Lower lobe of right lung (tissue), 2 donors: ENCODE measurements around the gene LMBR1. TPM values are rescaled to one million over a fixed set of nuclear protein-coding genes. Genes with fewer than 3 reads are reported as not detected.

Source experiments
- ATAC-seq, 2 donors: fragments of 200-7000 bp; cut with Tn5 transposase; one replicate each; pipeline ENCODE4 v1.9.1; 2020 to 2022; ENCODE audit warnings: mild to moderate bottlenecking in 2 of 2, moderate library complexity in 2 of 2
- DNase-seq: peaks from one replicate; pipeline ENCODE4 v3.0.0-alpha.2; 2020
- H3K27ac ChIP-seq: fragments of 200-600 bp; one replicate; pipeline ENCODE4 v1.8.0; 2022
- H3K27me3 ChIP-seq: fragments of 200-600 bp; one replicate; pipeline ENCODE4 v1.8.0; 2022; ENCODE audit warnings: low read depth
- H3K36me3 ChIP-seq: fragments of 200-600 bp; one replicate; pipeline ENCODE4 v1.8.0; 2022; ENCODE audit warnings: mild to moderate bottlenecking
- H3K4me1 ChIP-seq: fragments of 200-600 bp; one replicate; pipeline ENCODE4 v1.8.0; 2022
- H3K4me3 ChIP-seq: fragments of 200-600 bp; one replicate; pipeline ENCODE4 v1.8.0; 2022; ENCODE audit warnings: mild to moderate bottlenecking
- H3K9me3 ChIP-seq: fragments of 200-600 bp; one replicate; pipeline ENCODE4 v1.8.0; 2022
- intact Hi-C: fragments of 100-400 bp; cut with DNase I; formaldehyde crosslinking; loops from one replicate; pipeline ENCODE4 v1.11.0; 2022
- total RNA-seq: library from RNA; stranded (reverse); fragmentation: NEBNext Ultra II Directional; extraction: Animal tissue kit (Norgen Biotek cat#: 25700); gene quantifications from one replicate; pipeline ENCODE4 v1.2.1, GENCODE V29; 2021
- TF ChIP-seq, protein P1 (sequence below): fragments of 200-600 bp; IDR thresholded peaks from one replicate; pipeline ENCODE4 v1.8.0; 2022; ENCODE audit warnings: antibody characterized with exemption, mild to moderate bottlenecking
- donor health status: DM: no; HTN: yes; CAD: no; lungs with severe emphysema.

LMBR1 gene
- total RNA-seq, 1 donor from 2014 or later = 71.1 TPM

DNA sequence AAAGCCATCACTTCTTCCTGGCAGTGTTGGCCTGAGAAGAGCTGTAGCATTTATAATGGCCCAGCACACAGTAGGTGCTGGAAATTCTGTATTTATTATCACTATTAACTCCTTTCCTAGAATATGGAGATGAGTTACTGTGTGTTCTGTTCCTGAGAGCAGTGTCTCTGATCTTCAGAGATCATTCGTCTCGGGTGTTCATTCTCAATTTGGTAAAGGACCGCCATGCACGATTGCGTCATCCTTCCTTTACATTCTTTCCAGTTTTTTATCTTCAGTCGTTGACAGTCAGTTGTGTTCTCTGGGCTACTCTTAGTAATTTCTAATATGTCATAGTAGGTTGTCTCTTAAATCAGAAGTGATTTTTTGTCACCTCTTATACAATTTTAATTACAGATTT is 233.8 kb downstream of the LMBR1 start:
- Histone ChIP-seq H3K9me3 (no peaks in the 10 kb centered on the region), H3K4me1 (no peaks in the 10 kb centered on the region), H3K36me3 (no peaks in the 10 kb centered on the region), H3K4me3 (no peak overlapping the region), H3K27ac (no peak overlapping the region), H3K27me3 (no peaks in the 10 kb centered on the region)
- ATAC-seq = no peak
- TF ChIP-seq, protein P1, sequence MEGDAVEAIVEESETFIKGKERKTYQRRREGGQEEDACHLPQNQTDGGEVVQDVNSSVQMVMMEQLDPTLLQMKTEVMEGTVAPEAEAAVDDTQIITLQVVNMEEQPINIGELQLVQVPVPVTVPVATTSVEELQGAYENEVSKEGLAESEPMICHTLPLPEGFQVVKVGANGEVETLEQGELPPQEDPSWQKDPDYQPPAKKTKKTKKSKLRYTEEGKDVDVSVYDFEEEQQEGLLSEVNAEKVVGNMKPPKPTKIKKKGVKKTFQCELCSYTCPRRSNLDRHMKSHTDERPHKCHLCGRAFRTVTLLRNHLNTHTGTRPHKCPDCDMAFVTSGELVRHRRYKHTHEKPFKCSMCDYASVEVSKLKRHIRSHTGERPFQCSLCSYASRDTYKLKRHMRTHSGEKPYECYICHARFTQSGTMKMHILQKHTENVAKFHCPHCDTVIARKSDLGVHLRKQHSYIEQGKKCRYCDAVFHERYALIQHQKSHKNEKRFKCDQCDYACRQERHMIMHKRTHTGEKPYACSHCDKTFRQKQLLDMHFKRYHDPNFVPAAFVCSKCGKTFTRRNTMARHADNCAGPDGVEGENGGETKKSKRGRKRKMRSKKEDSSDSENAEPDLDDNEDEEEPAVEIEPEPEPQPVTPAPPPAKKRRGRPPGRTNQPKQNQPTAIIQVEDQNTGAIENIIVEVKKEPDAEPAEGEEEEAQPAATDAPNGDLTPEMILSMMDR = no peak
- DNase-seq = no peak
- intact Hi-C loops = no loop called here

DNA sequence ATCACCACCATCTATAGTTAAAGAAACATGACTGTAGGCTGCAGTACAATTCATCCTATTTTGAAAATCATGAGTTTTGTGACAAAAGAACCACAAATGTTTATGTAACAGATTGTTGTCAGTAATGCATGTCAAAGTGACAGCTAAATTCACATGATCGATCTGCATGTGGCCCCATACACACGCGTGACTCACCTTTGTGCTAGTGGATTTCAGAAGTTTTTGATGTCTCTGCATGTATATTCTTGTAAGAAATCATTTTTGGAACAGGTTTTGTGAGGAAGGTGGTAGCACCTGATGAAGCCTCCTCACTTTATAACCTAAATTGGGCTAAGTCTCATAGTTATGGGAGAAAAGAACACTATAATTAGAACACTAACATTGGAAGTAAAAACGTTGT is 235.3 kb downstream of the LMBR1 start:
- TF ChIP-seq, protein P1 = no peak

DNA sequence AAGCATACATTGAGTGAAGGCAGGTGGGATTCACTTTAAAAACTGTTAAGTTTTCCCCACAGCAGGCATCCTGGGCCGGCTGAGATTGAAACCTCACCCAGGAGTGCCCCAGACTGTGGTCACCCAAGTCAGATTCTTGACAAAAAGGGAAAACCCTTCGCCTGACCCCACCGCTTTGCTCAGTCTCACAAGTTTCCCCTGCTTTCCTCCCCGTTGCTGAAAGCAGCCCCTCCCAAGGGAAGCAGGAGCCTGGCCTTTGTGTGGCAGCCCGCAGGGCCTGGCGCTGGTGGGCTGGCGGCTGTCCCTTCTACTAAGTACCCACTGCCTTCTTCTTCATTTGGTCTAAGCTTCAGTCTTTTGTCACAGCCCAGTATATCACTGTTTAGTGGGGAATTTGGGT is 236.4 kb downstream of the LMBR1 start:
- Histone ChIP-seq H3K27me3 (no peaks in the 10 kb centered on the region), H3K4me3 (no peak overlapping the region), H3K27ac (no peak overlapping the region), H3K4me1 (no peaks in the 10 kb centered on the region), H3K36me3 (no peaks in the 10 kb centered on the region), H3K9me3 (no peaks in the 10 kb centered on the region)
- no peak for DNase-seq
- TF ChIP-seq, protein P1 = no peak
- no peak for ATAC-seq
- intact Hi-C loops = no loop called here

More for the DNA sequence above, 235.3 kb downstream of the LMBR1 start:
- Histone ChIP-seq H3K4me3 (no peak overlapping the region), H3K4me1 (no peaks in the 10 kb centered on the region), H3K27me3 (no peaks in the 10 kb centered on the region), H3K9me3 (no peaks in the 10 kb centered on the region), H3K36me3 (no peaks in the 10 kb centered on the region), H3K27ac (no peak overlapping the region)
- ATAC-seq = no peak
- intact Hi-C loops = no loop called here
- no peak for DNase-seq

DNA sequence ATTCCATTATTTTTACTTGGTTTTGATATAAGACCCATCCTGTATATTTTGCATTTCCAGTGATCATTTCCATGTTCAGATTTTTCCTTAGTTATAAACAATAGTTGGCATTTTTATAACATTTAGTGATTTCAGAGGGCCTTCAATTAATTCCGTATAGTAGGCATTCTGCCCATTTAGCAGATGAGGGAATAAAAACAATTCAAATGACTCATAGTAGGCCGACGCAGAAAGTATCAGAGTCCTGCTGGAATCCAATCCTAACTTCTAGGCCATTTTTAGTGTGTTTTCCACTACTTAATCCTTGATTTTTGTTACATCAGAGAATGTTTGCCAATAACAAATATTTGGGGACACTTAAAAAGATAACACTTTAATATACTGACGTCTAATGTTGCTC is 237.0 kb downstream of the LMBR1 start:
- DNase-seq (no peak), ATAC-seq (no peak)
- Histone ChIP-seq H3K9me3 (no peaks in the 10 kb centered on the region), H3K27me3 (no peaks in the 10 kb centered on the region), H3K36me3 (no peaks in the 10 kb centered on the region), H3K4me3 (no peak overlapping the region), H3K27ac (no peak overlapping the region), H3K4me1 (no peaks in the 10 kb centered on the region)
- intact Hi-C loops = no loop called here
- TF ChIP-seq, protein P1 = no peak

DNA sequence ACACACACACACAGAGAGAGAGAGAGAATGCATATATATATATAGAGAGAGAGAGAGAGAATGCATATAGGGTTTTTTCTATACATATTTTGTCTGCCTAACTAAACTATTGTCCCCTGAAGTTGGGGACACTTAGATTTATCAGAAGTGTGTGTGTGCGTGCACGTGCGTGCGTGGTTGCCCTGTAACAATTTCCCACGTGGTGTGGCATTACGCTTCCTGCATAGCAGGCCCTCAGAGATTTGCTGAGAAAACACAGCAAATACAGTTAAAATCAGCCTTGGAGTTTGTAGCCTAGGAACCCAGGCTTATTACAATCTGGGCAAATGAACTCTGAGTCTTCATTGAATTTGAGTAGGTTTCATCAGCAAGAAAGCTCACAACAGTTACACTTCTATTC is 237.7 kb downstream of the LMBR1 start:
- DNase-seq (no peak), ATAC-seq (no peak)
- intact Hi-C loops = no loop called here
- TF ChIP-seq, protein P1 = no peak
- no peak overlapping the region for H3K27ac ChIP-seq
- H3K36me3 ChIP-seq = no peaks in the 10 kb centered on the region
- H3K9me3 ChIP-seq = no peaks in the 10 kb centered on the region
- H3K4me1 ChIP-seq = no peaks in the 10 kb centered on the region
- no peak overlapping the region for H3K4me3 ChIP-seq
- no peaks in the 10 kb centered on the region for H3K27me3 ChIP-seq
